Activated T-helper 9 cell treated with anti-CD3 and anti-CD28 coated beads, Interleukin-2, amount 50 U/mL, for 16 hours (primary cell): ENCODE data around the gene FGG.
A peak's percentile ranks its signal among the peaks of the same experiment; 100 is the strongest.

Experiments
- DNase-seq: peaks from one replicate; pipeline ENCODE4 v3.0.0-alpha.2; 2020; ENCODE audit warnings: low read depth

FGG gene

GRCh38 chr4:154612472-154613414 is at the start of gene FGG:
Gene FGG (minus strand): TSS chr4:154612656. CDS start chr4:154612609, 47 bp downstream.
- no peak for DNase-seq

- no peak for DNase-seq
Observed at GRCh38 chr4:154660052-154660451, 47.6 kb upstream of the FGG start.

GRCh38 chr4:154658680-154659405 is 46.4 kb upstream of the FGG start:
- DNase-seq = no peak

- DNase-seq = no peak
Observed at GRCh38 chr4:154643493-154643892, 31.0 kb upstream of the FGG start.

GRCh38 chr4:154642373-154643009 is 30.0 kb upstream of the FGG start:
- DNase-seq = no peak

GRCh38 chr4:154640999-154641398 is 28.5 kb upstream of the FGG start:
- no peak for DNase-seq

GRCh38 chr4:154634058-154634457 is 21.6 kb upstream of the FGG start:
- no peak for DNase-seq

- no peak for DNase-seq
Observed at GRCh38 chr4:154631828-154632227, 19.4 kb upstream of the FGG start.

GRCh38 chr4:154630324-154630723 is 17.9 kb upstream of the FGG start:
- no peak for DNase-seq

GRCh38 chr4:154626793-154627484 is 14.5 kb upstream of the FGG start:
- DNase-seq = peak; percentile 24

- no peak for DNase-seq
Observed at GRCh38 chr4:154625971-154626370, 13.5 kb upstream of the FGG start.

GRCh38 chr4:154623995-154624394 is 11.5 kb upstream of the FGG start:
- DNase-seq = no peak

- no peak for DNase-seq
Observed at GRCh38 chr4:154623436-154623835, 11.0 kb upstream of the FGG start.

- no peak for DNase-seq
Observed at GRCh38 chr4:154622598-154622997, 10.1 kb upstream of the FGG start.

- no peak for DNase-seq
Observed at GRCh38 chr4:154620111-154620510, 7.7 kb upstream of the FGG start.

GRCh38 chr4:154618708-154619315 is 6.4 kb upstream of the FGG start:
- DNase-seq = no peak

- DNase-seq = no peak
Observed at GRCh38 chr4:154617820-154618317, 5.4 kb upstream of the FGG start.

- no peak for DNase-seq
Observed at GRCh38 chr4:154616731-154617130, 4.3 kb upstream of the FGG start.

- DNase-seq = no peak
Observed at GRCh38 chr4:154616287-154616686, 3.8 kb upstream of the FGG start.

GRCh38 chr4:154615211-154615610 is 2.8 kb upstream of the FGG start:
- DNase-seq = no peak

- no peak for DNase-seq
Observed at GRCh38 chr4:154614306-154614705, 1.9 kb upstream of the FGG start.
